Cardiac muscle cell (in vitro differentiated cells and primary cell): ENCODE measurements around the gene BTBD7. TPM values are rescaled to one million over a fixed set of nuclear protein-coding genes. Genes with fewer than 3 reads are reported as not detected.

ENCODE experiments used
- DNase-seq, 2 donors: peaks; one replicate each; pipeline versions ENCODE4 v3.0.0 to v3.0.0-alpha.2; 2010 to 2017; ENCODE audit warnings: low read depth in 1 of 2, low spot score in 1 of 2
- H3K27ac ChIP-seq: fragments of 200-600 bp; sonication (generic); 2 replicates; pipeline ENCODE4 v1.5.1; 2016
- H3K27me3 ChIP-seq: fragments of 200-600 bp; sonication (generic); 2 replicates; pipeline ENCODE4 v1.6.0; 2016; ENCODE audit warnings: control low read depth
- H3K36me3 ChIP-seq: fragments of 200-600 bp; sonication (generic); 2 replicates; pipeline ENCODE4 v1.5.1; 2016; ENCODE audit warnings: control low read depth
- H3K4me1 ChIP-seq: fragments of 200-600 bp; sonication (generic); 2 replicates; pipeline ENCODE4 v1.8.1; 2017; ENCODE audit warnings: low read depth, mild to moderate bottlenecking, mixed run types
- H3K4me3 ChIP-seq: fragments of 200-600 bp; sonication (generic); 2 replicates; pipeline ENCODE4 v1.5.1; 2016; ENCODE audit warnings: mild to moderate bottlenecking
- H3K9me3 ChIP-seq: fragments of 200-600 bp; sonication (generic); 2 replicates; pipeline ENCODE4 v1.5.1; 2017; ENCODE audit warnings: low read depth, mild to moderate bottlenecking, control low read depth
- CTCF ChIP-seq: IDR thresholded peaks from 2 replicates; pipeline ENCODE4 v1.5.1; 2012; ENCODE audit warnings: low read depth, mild to moderate bottlenecking, low read length
- polyA plus RNA-seq: library from polyadenylated mRNA; unstranded; fragments of >200 nt; fragmentation: Nextera tagmentation; extraction: Ambion mirVana; gene quantifications from 2 replicates; pipeline ENCODE4 v1.2.1, GENCODE V29; 2016
- total RNA-seq: library from RNA; depleted of rRNA; stranded (reverse); fragments of >200 nt; gene quantifications from 2 replicates; pipeline ENCODE4 v1.2.3, GENCODE V29; 2016

The BTBD7 gene
- total RNA-seq (15.5 and 21.7 TPM in 2 replicates), polyA plus RNA-seq (14.4 and 19.4 TPM in 2 replicates)

GRCh38 chr14:93332853-93333630 is at the start of gene BTBD7:
TSS of gene BTBD7 (minus strand) at chr14:93333036. CDS start at chr14:93296051, 36,985 bp downstream.
- no peaks in the 10 kb centered on the region for H3K36me3 ChIP-seq
- peak; percentile 97 to 99 for DNase-seq
- peak within 1 kb of the TSS; percentile 99 for H3K27ac ChIP-seq
- H3K27me3 ChIP-seq: no peaks in the 10 kb centered on the region
- no peaks in the 10 kb centered on the region for H3K9me3 ChIP-seq
- peaks cover 28% of the 10 kb centered on the region for H3K4me1 ChIP-seq
- no peak for TF ChIP-seq CTCF
- peak within 1 kb of the TSS; percentile 97 for H3K4me3 ChIP-seq

GRCh38 chr14:93381644-93382043 is 48.8 kb upstream of the BTBD7 start:
- H3K9me3 ChIP-seq: no peaks in the 10 kb centered on the region

DNA sequence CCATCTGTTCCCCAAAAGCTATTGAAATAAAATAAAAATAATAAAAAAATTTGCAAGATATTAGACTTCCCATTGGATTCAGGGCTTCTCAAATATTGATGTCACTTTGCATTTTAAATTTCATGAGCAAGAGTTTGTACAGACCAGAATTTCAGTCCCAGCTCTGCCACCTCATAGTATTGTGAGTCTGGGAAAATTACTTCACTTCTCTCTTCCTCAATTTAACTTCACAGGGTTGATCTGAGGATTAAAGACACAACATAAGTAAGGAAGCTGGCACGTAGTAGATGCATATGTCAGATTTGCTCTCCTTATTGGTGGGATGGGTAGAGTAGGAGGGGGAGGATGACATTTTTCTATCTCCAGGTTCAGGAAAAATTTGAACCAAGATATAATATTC is 47.0 kb upstream of the BTBD7 start:
- no peak overlapping the region for H3K4me3 ChIP-seq
- H3K27me3 ChIP-seq: no peaks in the 10 kb centered on the region
- no peaks in the 10 kb centered on the region for H3K9me3 ChIP-seq
- no peak for TF ChIP-seq CTCF
- peaks cover 5% of the 10 kb centered on the region for H3K4me1 ChIP-seq
- H3K27ac ChIP-seq: no peak overlapping the region
- no peaks in the 10 kb centered on the region for H3K36me3 ChIP-seq
- DNase-seq: no peak

More at GRCh38 chr14:93381644-93382043, 48.8 kb upstream of the BTBD7 start:
- Histone ChIP-seq H3K36me3 (no peaks in the 10 kb centered on the region), H3K27ac (peak overlapping the region; percentile 28), H3K4me3 (no peak overlapping the region), H3K27me3 (no peaks in the 10 kb centered on the region), H3K4me1 (peaks cover 5% of the 10 kb centered on the region)
- DNase-seq: peak in 1 of 2 donors; percentile 57
- TF ChIP-seq CTCF: no peak

DNA sequence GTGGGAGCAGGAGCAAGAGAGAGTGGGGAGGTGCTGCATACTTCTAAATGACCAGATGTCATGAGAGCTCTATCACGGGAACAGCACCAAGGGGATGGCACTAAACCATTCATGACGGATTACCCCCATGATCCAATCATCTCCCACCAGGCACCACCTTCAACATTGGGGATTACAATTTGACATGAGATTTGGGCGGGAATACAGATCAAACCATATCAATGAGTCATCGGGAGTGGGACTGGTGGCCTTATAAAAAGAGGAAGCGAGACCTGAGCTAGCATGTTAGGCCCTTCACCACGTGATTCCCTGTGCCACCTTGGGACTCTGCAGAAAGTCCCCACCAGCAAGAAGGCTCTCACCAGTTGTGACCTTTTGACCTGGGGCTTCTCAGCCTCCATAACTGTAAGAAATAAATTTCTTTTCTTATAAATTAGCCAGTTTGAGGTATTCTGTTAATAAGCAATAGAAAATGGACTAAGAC is 42.9 kb upstream of the BTBD7 start:
- Histone ChIP-seq H3K27me3 (no peaks in the 10 kb centered on the region), H3K4me1 (no peaks in the 10 kb centered on the region), H3K4me3 (no peak overlapping the region), H3K36me3 (no peaks in the 10 kb centered on the region), H3K9me3 (no peaks in the 10 kb centered on the region), H3K27ac (no peak overlapping the region)
- DNase-seq: no peak
- TF ChIP-seq CTCF: no peak

- no peak for TF ChIP-seq CTCF
- H3K27me3 ChIP-seq: no peaks in the 10 kb centered on the region
- no peaks in the 10 kb centered on the region for H3K36me3 ChIP-seq
- no peaks in the 10 kb centered on the region for H3K9me3 ChIP-seq
- no peaks in the 10 kb centered on the region for H3K4me1 ChIP-seq
- H3K27ac ChIP-seq: no peak overlapping the region
- H3K4me3 ChIP-seq: no peak overlapping the region
- no peak for DNase-seq
Observed at GRCh38 chr14:93369713-93370266, 37.0 kb upstream of the BTBD7 start.
